GM19023 (cell line): ENCODE measurements around the gene GPER1.
"Not testable (repeated sequence)": the region's sequence is repeated elsewhere in the genome, so short reads cannot be mapped to it uniquely, and the experiment has no call there.

Experiments
- ATAC-seq: cut with Tn5 transposase; IDR thresholded peaks from one replicate; pipeline ENCODE4 v1.9.1; 2021; ENCODE audit warnings: mild to moderate bottlenecking, moderate library complexity; ENCODE audit not compliant: unreplicated experiment

Gene GPER1

DNA sequence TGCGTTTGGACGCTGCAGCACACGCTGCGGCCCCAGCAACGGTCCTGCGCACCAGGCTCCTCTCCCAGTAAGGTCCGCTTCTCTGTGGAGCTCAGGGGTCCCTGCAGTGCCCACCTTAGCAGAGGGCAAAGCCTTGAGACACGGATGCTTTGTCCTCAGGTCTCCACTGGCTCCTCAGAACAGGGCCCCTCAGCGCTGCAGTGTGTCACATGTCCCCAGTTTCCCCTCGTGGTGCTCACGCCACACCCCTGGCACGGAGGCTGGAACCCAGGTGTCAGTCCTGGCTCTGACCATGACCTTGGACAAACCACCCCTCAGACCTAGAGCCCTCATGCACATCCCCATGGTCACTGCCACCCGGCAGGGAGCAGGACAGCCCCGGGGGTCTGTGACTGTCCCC is 19.9 kb upstream of the GPER1 start:
- no peak for ATAC-seq

DNA sequence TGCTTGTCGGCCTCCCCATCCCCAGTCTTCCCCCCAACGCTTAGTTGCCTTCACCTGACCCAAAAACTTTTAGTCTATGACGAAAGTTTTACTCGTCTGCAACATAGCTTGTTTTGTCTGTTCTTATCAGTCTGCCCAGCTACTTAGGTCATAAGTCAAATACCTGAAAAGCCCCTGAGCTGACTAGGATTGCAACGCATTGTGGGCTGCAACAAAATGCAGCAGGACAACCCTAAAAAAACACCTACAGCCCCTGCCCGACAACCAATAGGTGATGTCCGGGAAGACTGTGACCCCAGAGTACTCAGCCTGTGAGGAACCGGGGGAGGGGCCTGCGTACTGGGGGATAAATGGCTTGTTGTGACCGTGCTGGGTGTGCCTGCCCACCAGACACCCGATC is 19.3 kb upstream of the GPER1 start:
- ATAC-seq, result no peak

DNA sequence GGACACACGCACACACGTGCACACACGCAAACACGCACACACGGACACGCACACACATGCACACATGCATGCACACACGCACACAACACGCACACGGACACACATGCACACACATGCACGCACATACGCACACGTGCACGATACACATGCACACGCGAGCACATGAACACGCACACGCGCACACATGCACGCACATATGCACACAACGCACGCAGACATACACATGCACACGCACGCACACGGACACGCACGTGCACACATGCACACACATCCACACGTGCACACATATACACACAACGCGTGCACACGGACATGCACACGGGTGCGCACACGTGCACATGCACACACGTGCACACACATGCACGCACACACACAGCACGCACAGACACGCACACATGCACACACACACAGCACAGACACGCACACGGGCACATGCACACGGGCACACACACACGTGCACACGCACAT is 17.3 kb upstream of the GPER1 start:
- ATAC-seq, result no peak

DNA sequence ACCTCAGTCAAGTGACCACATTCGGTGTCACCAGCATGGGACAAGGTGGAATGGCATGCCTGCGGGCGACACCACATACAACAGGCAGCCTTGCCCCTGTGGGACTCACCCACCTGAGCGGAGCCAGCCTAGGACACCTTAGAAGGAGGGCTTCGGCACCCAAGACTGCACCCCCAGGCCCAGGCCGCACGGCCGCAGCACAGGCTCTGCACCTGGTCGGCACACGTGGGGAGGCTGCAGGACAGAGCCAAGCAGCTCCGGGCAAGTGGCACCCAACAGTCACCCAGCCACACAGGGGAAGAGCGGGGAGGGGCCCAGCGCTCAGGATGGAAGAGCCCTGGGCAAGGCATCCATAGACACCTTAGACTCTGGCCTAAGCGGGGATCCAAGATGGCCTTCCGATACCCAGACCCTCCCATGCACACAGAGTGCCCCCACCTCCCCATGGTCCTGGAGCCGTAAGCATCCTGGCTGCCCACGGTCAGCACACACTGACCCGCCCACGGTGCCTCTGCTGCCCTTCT is 16.1 kb upstream of the GPER1 start:
- ATAC-seq, result no peak

DNA sequence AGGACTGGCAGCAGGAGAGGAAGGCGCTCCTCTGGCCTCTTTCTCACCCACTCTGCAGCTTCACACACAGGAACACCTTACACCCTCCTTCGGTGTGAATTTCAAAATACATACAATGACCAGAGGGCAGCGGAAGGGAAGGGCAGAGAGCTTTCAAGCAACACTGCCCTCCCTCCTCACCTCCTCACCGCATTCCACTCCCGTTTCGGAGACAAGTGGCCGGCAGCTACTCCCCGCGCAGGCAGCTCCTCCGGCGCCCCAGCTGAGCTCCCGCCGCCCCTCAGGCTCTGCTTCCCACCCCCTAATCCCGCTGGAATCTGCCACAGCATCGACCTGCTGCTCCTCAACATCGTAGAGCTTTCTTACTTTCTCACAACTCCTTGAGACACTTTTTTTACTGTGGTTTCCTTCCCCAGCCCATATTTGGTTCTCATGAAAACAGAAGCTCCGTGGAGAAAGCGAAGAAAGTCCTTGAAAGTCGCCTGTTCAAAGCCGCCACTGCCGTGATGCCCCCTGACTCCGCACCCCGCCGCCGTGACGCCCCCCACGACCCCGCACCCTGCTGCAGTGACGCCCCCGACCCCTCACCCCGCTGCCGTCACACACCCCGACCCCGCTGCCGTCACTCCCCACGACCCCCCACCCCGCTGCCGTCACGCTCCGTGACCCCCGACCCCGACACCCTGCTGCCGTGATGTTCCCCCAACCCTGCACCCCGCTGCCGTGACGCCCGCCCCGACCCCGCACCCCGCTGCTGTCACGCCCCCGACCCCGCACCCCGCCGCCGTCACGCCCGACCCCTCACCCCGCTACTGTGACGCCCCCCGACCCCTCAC is 14.6 kb upstream of the GPER1 start:
- ATAC-seq, result no peak

DNA sequence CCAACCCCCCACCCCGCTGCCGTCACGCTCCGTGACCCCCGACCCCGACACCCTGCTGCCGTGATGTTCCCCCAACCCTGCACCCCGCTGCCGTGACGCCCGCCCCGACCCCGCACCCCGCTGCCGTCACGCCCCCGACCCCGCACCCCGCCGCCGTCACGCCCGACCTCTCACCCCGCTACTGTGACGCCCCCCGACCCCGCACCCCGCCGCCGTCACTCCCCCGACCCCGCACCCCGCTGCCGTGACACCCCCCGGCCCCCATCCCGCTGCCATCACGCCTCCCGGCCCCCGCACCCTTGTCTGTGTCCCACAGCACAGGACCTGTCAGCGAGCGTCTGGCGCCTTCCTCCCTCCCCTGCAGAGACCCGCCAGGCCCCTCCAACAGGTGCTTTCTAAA is 13.9 kb upstream of the GPER1 start:
- ATAC-seq, result not testable (repeated sequence)

DNA sequence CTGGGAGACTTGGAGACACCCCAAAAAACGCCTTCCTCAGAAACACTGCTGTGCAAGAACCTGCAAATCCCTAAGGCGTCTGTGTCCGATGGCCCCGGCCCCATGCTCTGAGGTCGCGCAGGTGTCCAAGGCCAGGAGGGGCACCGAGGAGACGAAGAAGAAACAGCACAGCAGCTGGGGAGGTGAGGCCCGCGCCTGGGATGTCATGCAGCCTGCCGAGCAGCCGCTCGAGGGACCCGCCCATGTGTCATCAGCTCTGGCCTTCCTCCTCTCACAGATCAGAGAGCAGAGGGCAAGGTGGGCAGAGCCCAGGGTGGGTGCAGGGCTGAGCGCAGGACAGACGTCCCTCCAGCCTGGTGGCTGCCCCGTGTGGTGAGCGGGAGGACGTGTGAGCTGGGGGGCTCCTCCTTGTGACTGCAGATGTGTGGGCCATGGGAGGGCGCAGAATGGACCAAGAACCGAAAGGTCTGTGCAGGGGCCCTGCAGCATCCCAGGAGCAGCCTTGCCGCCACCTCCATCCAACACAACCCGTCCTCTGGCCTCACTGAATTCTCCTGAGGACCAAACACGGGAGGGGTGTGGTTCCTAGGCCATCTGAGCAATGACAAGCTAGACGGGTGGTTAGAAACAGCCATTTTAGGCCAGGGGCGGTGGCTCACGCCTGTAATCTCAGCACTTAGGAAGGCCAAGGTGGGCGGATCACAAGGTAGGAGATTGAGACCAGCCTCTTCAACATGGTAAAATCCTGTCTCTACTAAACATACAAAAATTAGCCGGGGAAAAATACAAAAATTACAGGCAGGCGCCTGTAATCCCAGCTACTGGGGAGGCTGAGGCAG is 13.1 kb upstream of the GPER1 start:
- no peak for ATAC-seq

DNA sequence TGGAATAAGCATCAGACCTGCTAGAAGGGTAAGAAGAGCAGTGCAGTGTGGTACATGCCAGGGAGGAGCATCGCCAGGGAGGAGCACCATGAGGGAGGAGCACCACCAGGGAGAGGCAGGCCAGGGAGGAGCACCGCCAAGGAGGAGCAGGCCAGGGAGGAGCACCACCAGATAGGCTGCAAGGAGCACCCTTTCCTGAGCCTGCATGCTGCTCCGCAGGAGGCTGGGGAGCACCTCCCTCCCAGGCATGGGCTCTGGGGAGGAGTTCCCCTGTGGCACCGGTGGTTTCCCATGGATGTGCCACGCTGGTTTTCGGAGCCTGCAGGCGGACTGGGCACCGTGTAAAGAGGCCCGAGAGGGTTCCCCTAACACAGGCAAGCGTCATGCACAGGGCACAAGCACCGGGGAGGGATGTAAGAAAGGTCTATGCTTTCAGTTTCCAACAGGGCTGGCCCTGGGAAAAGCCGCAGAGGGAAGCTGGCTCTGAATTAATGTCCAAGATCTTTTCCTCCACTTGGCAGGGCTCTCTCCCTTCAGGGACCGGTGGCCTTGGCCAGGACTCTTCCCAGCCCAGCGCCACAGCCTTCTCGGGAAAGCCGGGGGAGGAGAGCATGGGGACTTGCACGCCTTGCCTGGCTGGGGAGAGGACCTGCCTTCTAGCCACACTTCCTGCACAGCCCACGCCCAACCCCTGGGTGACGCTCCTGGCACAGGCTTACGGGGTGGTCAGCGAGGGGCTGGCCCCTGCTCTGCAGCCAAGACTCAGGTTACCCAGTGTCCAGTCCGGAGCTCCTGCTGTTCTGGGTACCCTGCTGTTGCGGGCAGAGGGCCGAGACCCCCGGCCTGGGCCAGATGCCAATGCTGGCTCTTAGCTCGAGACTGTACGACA is 11.5 kb upstream of the GPER1 start:
- ATAC-seq, result no peak

DNA sequence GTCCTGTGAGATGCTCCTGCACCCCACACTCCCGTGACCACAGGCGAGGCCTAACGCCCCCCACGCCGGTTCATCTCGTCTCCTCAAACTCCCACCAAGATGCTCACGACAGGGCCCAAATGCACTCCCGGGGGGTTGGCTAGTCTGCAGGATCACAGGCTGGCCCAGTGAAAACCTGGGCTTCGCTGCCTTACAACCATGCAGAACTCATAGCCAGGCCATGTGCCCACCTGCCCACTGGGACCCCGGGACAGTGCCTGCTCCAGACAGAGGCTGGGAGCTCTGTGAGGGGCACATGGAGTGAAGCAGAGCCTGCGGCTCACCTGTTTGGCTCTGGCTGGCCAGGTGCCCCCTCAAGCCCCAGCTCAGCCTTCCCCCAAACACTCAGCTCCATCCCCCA is 9.4 kb upstream of the GPER1 start:
- no peak for ATAC-seq

DNA sequence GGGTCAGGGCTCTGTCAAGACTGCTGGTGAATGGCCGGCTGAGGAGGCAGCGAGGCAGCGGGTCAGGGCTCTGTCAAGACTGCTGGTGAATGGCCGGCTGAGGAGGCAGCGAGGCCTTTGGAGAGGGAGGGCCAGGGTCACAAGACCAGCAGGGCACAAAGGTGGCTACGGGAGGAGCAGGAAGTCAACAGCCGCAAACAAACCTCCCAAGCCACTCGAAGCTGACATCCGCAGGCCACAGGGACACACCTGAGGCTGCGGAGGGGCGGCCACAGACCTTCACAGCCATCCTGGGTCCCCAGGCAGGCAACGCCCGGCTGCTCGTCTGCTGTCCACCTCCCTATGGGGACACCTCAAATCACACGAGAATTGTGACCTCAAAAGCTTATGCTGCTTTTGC is 8.9 kb upstream of the GPER1 start:
- ATAC-seq, result no peak

DNA sequence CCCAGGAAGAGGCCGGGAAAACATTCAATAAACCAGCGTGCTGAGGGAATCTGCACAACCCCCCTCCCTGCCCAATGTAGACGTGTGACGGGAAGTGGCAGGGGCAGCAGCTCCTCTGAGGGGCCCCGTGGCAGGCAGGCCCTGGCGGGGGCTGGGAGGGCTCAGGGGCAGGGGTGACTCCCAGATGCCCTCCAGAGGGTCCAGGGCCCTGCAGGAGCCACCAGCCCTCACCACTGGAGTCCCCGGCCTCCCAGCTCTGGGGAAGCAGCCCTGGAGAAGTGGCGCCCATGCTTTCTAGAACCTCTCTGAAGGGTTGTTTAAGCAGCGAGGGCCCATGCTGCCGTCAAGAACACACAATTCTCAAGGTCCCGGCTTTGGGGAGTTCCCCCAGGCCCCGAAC is 8.4 kb upstream of the GPER1 start:
- no peak for ATAC-seq

DNA sequence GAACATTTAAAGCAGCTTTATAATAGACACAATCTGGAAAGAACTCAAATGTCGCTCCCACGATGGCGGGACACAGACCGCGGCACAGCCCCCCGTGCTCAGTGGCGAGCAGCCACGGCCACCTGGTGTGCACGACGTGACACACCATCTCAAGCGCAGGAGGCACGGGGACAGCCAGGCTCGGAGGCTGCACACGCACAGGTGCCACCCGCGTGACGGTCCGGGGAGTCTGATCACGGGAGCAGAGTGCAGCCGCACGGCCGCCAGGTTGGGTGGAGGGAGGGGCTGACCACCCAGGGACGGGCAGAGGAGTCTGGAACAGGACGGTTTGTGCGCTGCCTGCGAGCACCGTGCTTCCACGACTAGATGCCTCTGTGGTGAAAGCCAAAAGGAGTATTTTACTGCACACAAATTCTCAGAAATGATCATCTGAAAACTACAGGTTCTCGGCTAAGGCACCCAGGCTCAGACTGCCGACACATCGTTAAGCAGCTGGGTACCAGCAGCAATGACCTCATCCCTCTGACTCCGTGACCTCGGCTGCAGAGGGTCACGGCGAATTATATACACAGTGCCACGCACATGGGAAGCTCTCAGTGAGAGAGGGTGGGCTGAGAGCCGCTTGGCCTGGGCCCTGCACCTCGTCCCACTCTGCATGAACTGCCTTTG is 7.5 kb upstream of the GPER1 start:
- no peak for ATAC-seq

DNA sequence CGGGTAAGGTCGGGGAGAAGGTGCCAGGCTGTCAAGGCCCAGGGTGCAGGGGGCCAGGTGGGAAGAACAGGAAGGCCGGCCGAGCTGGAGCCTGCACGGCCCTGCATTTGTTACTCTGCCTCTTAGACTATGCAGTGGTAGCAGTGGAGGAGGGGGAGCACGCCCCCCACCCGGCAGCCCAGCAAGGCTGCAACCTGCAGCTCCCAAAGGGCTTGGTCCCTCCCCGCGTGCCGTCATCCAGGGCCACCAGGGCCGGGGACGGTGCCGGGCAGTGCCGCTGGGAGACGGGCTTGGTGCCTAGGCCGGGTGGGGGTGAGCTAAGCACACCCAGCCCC is 7.0 kb upstream of the GPER1 start:
- no peak for ATAC-seq

DNA sequence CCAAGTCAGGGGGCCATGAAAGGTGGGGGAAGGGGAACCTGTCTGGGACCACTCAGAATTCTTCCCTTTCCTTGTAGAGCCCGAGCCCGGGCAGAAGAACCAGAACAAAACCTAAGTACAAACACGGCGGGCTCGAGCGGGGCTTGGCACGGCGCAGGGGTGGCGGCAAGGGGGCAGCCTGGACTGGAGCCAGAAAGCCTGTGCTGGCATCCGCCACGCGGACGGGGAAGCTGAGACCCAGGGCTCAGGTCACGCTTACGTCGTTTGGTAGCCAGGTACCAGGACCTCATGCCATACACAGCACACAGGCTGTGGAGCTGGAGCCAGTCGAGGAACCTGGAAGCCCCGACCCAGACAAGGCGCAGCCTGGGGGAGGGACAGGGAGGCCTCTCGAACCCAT is 6.6 kb upstream of the GPER1 start:
- no peak for ATAC-seq

DNA sequence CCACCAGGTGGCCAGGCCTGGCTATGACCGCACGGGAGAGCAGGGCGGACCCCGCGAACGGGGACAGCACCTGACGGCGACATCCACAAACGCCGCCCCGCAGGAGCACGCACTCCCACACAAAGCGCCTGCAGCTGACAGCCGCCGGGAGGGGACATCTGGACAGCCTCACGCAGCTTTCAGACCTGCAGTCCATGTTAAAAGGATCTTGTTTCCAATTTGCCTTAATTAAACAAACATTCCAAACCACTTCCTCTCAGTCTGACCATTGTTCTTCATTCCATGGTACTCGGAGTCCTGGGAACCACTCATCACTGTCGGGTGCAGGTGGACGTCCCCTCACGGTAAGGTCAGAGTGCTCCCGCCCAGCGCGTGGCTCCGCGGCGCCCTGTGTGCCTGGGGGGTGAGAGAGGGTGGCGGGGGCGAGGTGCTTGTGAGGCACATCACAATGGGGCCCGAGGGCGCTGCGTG is 5.9 kb upstream of the GPER1 start:
- ATAC-seq, result no peak

DNA sequence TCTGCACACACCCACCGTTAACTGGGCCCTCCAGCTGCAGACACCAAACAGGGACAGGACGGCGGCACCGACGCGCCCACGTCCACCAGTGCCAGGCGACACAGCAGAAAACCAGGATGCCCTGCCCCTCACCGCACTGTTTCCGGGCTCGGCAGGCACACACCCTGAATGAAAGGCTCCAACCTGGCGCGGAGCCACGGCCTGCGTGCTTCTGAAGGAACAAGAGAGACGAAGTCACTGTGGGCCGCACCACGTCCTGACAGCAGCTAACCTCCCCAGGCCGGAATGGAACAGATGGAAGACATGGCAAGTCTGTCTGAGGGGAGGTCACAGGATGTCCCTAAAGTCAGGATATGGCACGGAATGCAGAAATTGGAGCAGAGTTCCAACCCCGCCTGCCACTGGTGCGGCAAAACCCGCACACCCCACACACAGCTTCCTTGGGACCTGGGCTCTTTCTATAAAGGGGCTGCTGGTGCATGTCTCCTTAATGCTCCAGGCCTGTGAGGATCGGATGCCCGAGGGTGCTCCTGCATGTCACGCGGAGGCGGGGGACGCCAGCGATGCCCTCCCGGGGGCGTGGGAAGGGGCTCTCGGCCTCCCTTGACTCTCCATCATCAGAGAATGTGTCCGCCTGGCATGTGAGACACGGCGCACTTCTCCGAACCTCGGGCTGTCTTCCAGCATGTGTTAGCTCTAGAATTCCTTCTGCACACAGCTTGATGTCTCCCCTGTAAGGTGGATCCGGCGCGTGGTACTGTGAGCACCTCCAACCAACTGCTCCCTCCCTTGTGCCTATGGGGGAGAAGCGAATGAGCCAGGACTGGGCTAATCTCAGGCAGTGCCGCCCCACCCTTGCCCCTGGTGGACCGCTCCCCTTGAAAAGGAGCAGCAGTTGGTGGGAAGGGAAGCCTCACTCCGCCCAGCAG is 3.9 kb upstream of the GPER1 start:
- no peak for ATAC-seq

DNA sequence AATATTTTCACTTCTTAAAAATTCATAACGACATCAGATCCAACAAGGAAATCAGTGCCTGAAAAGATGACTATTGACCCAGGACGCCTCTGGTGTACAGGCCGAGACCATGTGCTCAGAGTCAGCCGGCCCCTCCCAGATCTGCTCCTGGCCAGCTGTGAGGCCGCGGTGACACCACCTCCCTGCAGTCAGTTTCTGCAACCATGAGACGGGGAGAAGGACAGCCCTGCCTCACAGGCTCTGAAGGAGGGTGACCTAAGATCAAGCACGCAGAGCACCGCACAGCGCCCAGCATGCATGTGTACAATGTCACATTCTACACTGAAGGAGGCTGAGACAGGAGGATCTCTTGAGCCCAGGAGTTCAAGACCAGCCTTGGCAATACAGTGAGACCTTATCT is 2.6 kb upstream of the GPER1 start:
- no peak for ATAC-seq

DNA sequence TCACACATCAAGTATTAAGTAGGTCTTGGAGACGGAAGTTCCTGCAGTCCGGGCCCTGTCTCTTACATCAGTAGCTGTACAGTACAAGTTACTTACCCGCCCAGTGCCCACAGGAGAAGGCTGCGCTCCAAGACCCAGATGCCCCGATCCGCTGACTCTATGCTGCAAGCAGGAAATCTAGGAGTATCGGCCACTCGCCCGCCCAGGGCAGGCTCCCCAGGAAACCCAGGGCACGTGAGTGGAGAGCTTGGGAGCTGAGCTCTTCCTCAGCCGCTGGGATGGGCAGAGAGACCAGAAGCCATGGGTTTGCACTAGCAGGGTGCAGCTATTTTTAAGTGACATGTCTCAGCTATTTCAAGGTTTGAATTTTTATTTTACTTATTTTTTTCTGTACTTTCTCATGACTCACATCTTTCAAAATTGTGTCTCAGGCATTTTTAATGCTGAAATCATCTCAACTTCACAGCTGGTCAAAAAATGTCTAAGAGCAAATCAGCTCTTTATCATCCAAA is 1.9 kb upstream of the GPER1 start:
- ATAC-seq, result no peak
